CD4-positive, alpha-beta T cell treated with Interleukin-1 beta for 1 hour (primary cell): Measurements from ENCODE around the gene PRDM7.

Source experiments
- DNase-seq, 2 donors: peaks; one replicate each; pipeline ENCODE4 v3.0.0-alpha.2; 2020 to 2022

Gene PRDM7

DNA sequence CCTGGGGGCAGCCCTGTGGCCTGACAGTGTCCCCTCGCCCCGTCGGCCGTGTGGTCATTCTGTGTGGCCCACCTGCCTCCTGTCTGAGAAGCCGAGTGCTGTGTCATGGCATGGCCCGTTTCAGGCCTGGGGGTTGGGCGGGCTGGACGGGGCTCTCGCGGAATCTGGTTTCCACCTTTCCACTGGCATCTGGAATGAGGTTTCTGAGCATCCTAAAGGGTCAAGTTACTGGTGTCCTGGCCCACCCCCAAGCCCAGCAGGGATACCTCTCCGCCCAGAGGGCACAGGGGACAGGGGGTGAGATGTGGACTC lies 65.7 kb downstream of the PRDM7 start:
- no peak for DNase-seq

DNA sequence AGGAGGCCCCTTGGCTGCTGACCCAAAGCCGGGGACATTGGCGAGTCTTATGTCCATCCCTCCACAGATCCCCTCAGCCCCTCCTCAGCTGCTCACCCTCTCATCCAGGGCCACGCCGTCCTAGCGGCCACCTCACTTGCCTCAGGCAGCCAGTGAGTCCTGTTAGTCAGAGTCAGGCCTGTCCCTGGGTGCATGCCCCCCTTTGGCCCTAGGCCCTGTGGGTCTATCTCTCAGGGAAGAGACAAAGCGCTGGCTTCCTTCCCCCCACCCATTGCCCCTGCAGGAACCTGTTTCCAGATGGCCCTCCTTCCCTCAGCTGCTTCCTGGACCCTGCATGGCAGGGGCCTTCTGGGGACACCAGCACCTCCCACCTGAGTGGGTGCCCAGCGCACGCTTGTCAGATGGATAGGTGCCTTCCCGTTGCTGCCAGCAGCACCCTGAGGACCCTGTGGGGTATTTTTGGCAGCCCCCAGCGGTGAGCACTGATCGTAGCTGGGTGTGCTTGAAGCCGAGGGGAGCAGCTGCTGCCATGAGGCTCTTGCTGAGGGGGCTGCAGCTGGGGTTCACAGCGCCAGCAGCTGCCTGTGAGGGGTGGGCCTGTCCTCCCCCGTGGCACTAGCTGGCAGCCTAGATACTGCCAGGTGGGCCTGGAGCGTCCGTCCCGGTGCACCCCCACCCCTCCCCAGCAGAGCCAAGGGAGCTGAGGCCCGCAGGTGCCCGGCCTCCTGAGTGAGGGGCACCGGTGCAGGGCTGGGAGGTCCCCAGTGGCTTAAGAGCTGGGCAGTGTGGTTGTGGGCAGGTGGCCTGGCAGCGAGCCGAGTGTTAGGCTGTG lies 66.2 kb downstream of the PRDM7 start:
- DNase-seq: no peak

DNA sequence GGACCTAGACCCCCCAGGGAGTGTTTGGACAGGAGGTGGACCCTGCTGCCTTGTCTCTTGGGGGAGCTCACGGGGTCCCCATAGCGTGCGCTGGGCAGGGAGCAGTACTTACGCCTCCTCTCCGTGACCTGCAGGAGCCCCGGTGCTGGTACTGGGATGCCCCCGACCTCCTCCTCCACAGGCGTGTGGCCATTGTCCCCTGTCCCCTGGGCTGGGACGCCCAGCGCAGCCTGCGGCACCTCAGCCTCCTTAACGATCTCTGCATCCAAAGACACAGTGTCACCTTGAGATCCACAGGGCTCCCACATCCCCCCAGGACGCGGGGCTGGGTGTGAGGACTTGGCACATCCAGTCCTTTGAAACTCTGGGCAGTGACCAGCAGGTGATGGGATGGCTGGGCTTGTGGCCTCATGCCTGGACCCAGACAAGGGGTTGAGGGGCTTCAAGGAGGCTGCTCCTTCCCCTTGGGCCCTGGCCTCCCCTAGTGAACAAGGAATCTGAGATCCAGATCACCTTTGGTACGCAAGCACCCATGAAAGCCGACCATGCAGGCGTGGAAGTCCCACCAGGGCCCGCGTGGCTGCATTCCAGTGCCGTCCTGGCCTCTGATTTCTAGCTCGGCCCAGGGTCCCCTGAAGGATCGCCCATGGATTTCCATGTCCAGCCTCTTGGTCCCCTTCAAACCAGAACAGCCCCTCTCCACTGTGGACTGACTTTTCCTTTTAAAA lies 67.8 kb downstream of the PRDM7 start:
- DNase-seq: no peak

DNA sequence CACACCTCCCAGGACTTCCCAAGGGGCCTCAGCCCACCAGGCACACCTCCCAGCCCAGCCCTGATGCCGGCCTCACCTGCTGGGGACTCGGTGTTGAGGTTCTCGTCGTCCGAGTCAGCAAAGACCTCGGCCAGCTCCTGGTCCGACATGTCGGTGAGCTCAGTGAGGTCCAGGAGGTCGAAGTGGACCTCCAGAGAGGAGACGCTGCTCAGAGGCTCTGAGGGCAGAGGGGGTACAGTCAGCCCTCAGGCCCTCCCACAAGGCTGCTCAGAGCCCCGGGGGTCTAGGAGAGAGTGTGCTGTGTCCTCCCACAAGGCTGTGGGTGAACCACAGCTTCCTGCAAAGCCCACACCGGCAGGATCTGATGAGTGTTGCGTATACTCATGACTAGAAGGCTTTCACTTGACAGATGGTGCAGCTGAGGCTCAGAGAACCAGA lies 68.4 kb downstream of the PRDM7 start:
- DNase-seq: peak; percentile 58 to 73

DNA sequence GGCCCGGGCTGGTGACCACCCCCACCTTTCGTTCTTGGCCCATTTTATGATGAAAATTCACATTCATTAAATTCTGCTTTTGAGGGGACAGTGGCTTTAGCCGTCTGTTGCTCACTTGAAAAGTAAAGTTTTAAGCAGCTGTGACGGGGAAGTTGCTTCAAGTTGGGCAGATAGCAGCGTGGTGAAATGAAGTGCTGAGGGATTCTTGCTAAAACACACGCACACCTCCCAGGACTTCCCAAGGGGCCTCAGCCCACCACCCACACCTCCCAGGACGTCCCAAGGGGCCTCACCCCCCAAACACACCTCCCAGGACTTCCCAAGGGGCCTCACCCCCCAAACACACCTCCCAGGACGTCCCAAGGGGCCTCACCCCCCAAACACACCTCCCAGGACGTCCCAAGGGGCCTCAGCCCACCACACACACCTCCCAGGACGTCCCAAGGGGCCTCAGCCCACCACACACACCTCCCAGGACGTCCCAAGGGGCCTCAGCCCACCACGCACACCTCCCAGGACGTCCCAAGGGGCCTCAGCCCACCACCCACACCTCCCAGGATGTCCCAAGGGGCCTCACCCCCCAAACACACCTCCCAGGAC lies 69.4 kb downstream of the PRDM7 start:
- peak in 1 of 2 donors; percentile 51 for DNase-seq

DNA sequence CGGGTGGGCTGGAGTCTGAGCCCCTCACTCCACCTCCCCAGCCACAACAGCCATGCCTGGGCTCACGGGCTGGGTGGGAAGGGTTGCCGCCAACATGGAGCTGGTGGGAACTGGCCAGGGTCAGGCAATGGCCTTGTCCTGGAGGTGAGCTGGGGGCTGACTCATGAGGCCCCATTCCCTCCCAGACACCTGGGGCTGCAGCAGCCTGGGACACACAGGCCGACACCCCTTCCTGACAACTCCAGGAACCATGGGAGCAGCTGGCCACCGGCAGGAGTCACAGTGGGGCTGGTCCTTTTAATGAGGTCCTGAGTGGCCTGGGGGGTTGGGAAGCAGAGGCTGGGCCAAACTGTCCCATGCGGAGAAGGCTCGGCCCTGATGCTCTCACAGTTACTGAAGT lies 70.1 kb downstream of the PRDM7 start:
- DNase-seq: no peak
